GM23338 (cell line): ENCODE results near the gene GADD45GIP1. TPM values are rescaled to one million over a fixed set of nuclear protein-coding genes. Genes with fewer than 3 reads are reported as not detected.

Experiments used
- ATAC-seq: fragments of 200-7000 bp; cut with Tn5 transposase; 3 replicates; pipeline ENCODE4 v1.9.1; 2020
- DNase-seq: peaks from one replicate; pipeline ENCODE4 v3.0.0-alpha.2; 2015; ENCODE audit warnings: low spot score
- H2AFZ ChIP-seq: fragments of 200-600 bp; sonication (generic); 2 replicates; pipeline ENCODE4 v1.8.0; 2016; ENCODE audit warnings: antibody characterized with exemption, mild to moderate bottlenecking, moderate library complexity
- H3F3A ChIP-seq: fragments of 200-600 bp; sonication (generic); replicated peaks from 2 replicates; pipeline ENCODE4 v1.8.0; 2017; ENCODE audit warnings: antibody characterized with exemption, mixed run types, low read depth
- H3K27ac ChIP-seq: fragments of 200-600 bp; sonication (generic); 2 replicates; pipeline ENCODE4 v1.6.1; 2016; ENCODE audit warnings: low read depth
- H3K27me3 ChIP-seq: fragments of 200-600 bp; sonication (generic); 2 replicates; pipeline ENCODE4 v1.8.0; 2016; ENCODE audit warnings: mild to moderate bottlenecking, mixed run types, moderate library complexity; ENCODE audit not compliant: insufficient read depth
- H3K36me3 ChIP-seq: fragments of 200-600 bp; sonication (generic); 2 replicates; pipeline ENCODE4 v1.8.0; 2016; ENCODE audit warnings: mild to moderate bottlenecking; ENCODE audit not compliant: insufficient read depth
- H3K4me1 ChIP-seq: fragments of 200-600 bp; sonication (generic); 2 replicates; pipeline ENCODE4 v1.8.0; 2016; ENCODE audit warnings: mild to moderate bottlenecking, moderate library complexity; ENCODE audit not compliant: insufficient read depth
- H3K4me2 ChIP-seq: fragments of 200-600 bp; sonication (generic); 2 replicates; pipeline ENCODE4 v1.7.1; 2017; ENCODE audit warnings: mixed run types
- H3K4me3 ChIP-seq: fragments of 200-600 bp; sonication (generic); 2 replicates; pipeline ENCODE4 v1.6.1; 2016; ENCODE audit warnings: mixed run types
- H3K79me2 ChIP-seq: fragments of 200-600 bp; sonication (generic); replicated peaks from 2 replicates; pipeline ENCODE4 v1.8.0; 2017; ENCODE audit warnings: mild to moderate bottlenecking; ENCODE audit not compliant: insufficient read depth
- H3K9me2 ChIP-seq: fragments of 200-600 bp; sonication (generic); 2 replicates; pipeline ENCODE4 v1.8.0; 2017; ENCODE audit not compliant: insufficient read depth
- H4K20me1 ChIP-seq: fragments of 200-600 bp; sonication (generic); replicated peaks from 2 replicates; pipeline ENCODE4 v1.8.0; 2017; ENCODE audit warnings: mild to moderate bottlenecking; ENCODE audit not compliant: insufficient read depth
- H3K27ac Mint-ChIP-seq: 2 replicates; pipeline ENCODE4 v1.8.0; 2020; ENCODE audit warnings: inconsistent platforms, mild to moderate bottlenecking, moderate library complexity, mixed read lengths
- H3K27me3 Mint-ChIP-seq: 3 replicates; pipeline ENCODE4 v1.8.0; 2022; ENCODE audit warnings: low read depth, mild to moderate bottlenecking, moderate library complexity, mixed read lengths, inconsistent platforms; ENCODE audit not compliant: insufficient read depth, poor library complexity
- H3K36me3 Mint-ChIP-seq: 3 replicates; pipeline ENCODE4 v1.8.0; 2021; ENCODE audit warnings: low read depth, mild to moderate bottlenecking, inconsistent platforms, moderate library complexity, mixed read lengths
- H3K4me1 Mint-ChIP-seq: 3 replicates; pipeline ENCODE4 v1.8.0; 2020; ENCODE audit warnings: mild to moderate bottlenecking, inconsistent platforms, mixed read lengths
- H3K4me3 Mint-ChIP-seq: 3 replicates; pipeline ENCODE4 v1.8.0; 2021; ENCODE audit warnings: moderate library complexity, mild to moderate bottlenecking, inconsistent platforms, mixed read lengths
- H3K9me3 Mint-ChIP-seq: 3 replicates; pipeline ENCODE4 v1.8.0; 2020; ENCODE audit warnings: moderate library complexity, mild to moderate bottlenecking, inconsistent platforms, mixed read lengths
- CREB1 ChIP-seq: fragments of 250-450 bp; sonication (Bioruptor Pico); IDR thresholded peaks from 2 replicates; pipeline ENCODE4 v1.5.0; 2020; ENCODE audit warnings: low read depth, mild to moderate bottlenecking, moderate library complexity
- EZH2 ChIP-seq: fragments of 200-600 bp; sonication (generic); IDR thresholded peaks from one replicate; pipeline ENCODE4 v1.8.0; 2017; ENCODE audit warnings: antibody characterized with exemption, mild to moderate bottlenecking, low read depth; ENCODE audit not compliant: unreplicated experiment
- EZH2phosphoT487 ChIP-seq: fragments of 200-600 bp; sonication (generic); IDR thresholded peaks from one replicate; pipeline ENCODE4 v1.8.1; 2018; ENCODE audit warnings: antibody characterized with exemption; ENCODE audit not compliant: unreplicated experiment
- JUNB ChIP-seq: IDR thresholded peaks from one replicate; pipeline ENCODE4 v1.6.1; 2016; ENCODE audit warnings: antibody characterized with exemption; ENCODE audit not compliant: unreplicated experiment
- POLR2AphosphoS5 ChIP-seq: IDR thresholded peaks from 2 replicates; pipeline ENCODE4 v1.6.1; 2016; ENCODE audit warnings: antibody characterized with exemption, low read depth
- REST ChIP-seq: IDR thresholded peaks from one replicate; pipeline ENCODE4 v1.6.1; 2018; ENCODE audit warnings: antibody characterized with exemption; ENCODE audit not compliant: unreplicated experiment
- STAT1 ChIP-seq: IDR thresholded peaks from one replicate; pipeline ENCODE4 v1.6.1; 2016; ENCODE audit warnings: antibody characterized with exemption; ENCODE audit not compliant: unreplicated experiment
- ZNF114 ChIP-seq: fragments of 250-450 bp; sonication (Bioruptor Pico); IDR thresholded peaks from 2 replicates; pipeline ENCODE4 v1.5.0; 2020; ENCODE audit warnings: mild to moderate bottlenecking, moderate library complexity
- ZNF331 ChIP-seq: fragments of 250-450 bp; sonication (Bioruptor Pico); IDR thresholded peaks from 2 replicates; pipeline ENCODE4 v1.5.0; 2020; ENCODE audit warnings: low read depth, mild to moderate bottlenecking, moderate library complexity
- polyA plus RNA-seq: library from polyadenylated mRNA; unstranded; fragments of >200 nt; fragmentation: Nextera tagmentation; extraction: Ambion mirVana; gene quantifications from 2 replicates; pipeline ENCODE4 v1.2.1, GENCODE V29; 2016
- total RNA-seq: library from RNA; depleted of rRNA; stranded (reverse); fragments of >200 nt; shearing (Covaris generic); gene quantifications from 2 replicates; pipeline ENCODE4 v1.2.3, GENCODE V29; 2014

The GADD45GIP1 gene
- total and polyA plus RNA-seq, 2 experiments from 2014 or later, result 63.9 to 255 TPM

- TF ChIP-seq EZH2, result peak; percentile 87
- TF ChIP-seq REST, result no peak
- TF ChIP-seq ZNF331, result no peak
- TF ChIP-seq JUNB, result no peak
- TF ChIP-seq EZH2phosphoT487, result peak; percentile 22
- TF ChIP-seq CREB1 (CRISPR knock-in tag), result no peak
- TF ChIP-seq STAT1, result no peak
- no peak for TF ChIP-seq POLR2AphosphoS5
These were observed 39.5 kb upstream of the GADD45GIP1 start (continued) for GRCh38 chr19:12996406-12997094.

GRCh38 chr19:12995596-12996405 lies 38.8 kb upstream of the GADD45GIP1 start:
- Mint-ChIP-seq H3K4me1 (peaks cover 5% of the 10 kb centered on the region), H3K4me3 (peak overlapping the region; percentile 66), H3K36me3 (peaks cover 4% of the 10 kb centered on the region; the same call in 2 of the 3 replicates), H3K27me3 (peaks cover 89% of the 10 kb centered on the region), H3K27ac (no peak overlapping the region), H3K9me3 (peaks cover 5% of the 10 kb centered on the region; the same call in 1 of the 3 replicates)
- H3K4me1 ChIP-seq, result no peaks in the 10 kb centered on the region
- H3K4me3 ChIP-seq, result peak overlapping the region; percentile 49
- ATAC-seq, result peak; percentile 20
- H3K27me3 ChIP-seq, result peaks cover 94% of the 10 kb centered on the region
- no peaks in the 10 kb centered on the region; the same call in 1 of the 2 replicates for H4K20me1 ChIP-seq
- H3K79me2 ChIP-seq, result no peaks in the 10 kb centered on the region
- H2AFZ ChIP-seq, result peak overlapping the region; percentile 92
- no peak overlapping the region for H3K27ac ChIP-seq
- peaks cover 8% of the 10 kb centered on the region; the same call in 1 of the 2 replicates for H3F3A ChIP-seq
- H3K4me2 ChIP-seq, result peak overlapping the region; percentile 81
- no peaks in the 10 kb centered on the region for H3K9me2 ChIP-seq
- no peaks in the 10 kb centered on the region for H3K36me3 ChIP-seq
- no peak for DNase-seq
- TF ChIP-seq EZH2phosphoT487 (peak; percentile 38), ZNF114 (CRISPR knock-in tag) (no peak), EZH2 (peak; percentile 83)
